ENCODE measurements around the gene NHSL1. TPM values are rescaled to one million over a fixed set of nuclear protein-coding genes. Genes with fewer than 3 reads are reported as not detected.

Gene NHSL1
- total and polyA plus RNA-seq, 9 of the 15 experiments (the other 6 are each of a cell fraction or from before 2014, with no cell fraction given) = 0.09 to 0.20 TPM; not detected in 7

- TF ChIP-seq SAFB2 (IDR thresholded peaks at IDR 0.05; ENCODE audit: borderline replicate concordance, low read depth, low read length, severe bottlenecking) (no peak), SRSF1 (IDR thresholded peaks at IDR 0.05; ENCODE audit: low read depth, low read length) (no peak), NR2F6 (CRISPR knock-in tag; IDR thresholded peaks at IDR 0.05) (no peak), C11orf30 (IDR thresholded peaks at IDR 0.05; ENCODE audit: low read depth) (no peak), PHF20 (IDR thresholded peaks at IDR 0.05; ENCODE audit: partially characterized antibody) (no peak)
Observed at GRCh38 chr6:138526822-138527235, 27.5 kb upstream of the NHSL1 start (continued).

GRCh38 chr6:138525355-138525754 is 26.1 kb upstream of the NHSL1 start:
- H3K9me3 ChIP-seq (replicated peaks; ENCODE audit: control insufficient read depth, insufficient read depth, low read depth, low read length) = no peaks in the 10 kb centered on the region
- H3K27ac ChIP-seq (ENCODE audit: extremely low read depth, low read depth, low read length) = no peak overlapping the region
- H3K4me1 ChIP-seq (replicated peaks in 1 of 2; ENCODE audit: control insufficient read depth in 2 of 2, insufficient read depth in 2 of 2, low read length in 2 of 2) = no peaks in the 10 kb centered on the region
- ChIA-PET POLR2A (no interaction called here), CTCF (ENCODE audit: low intra/inter-chr PET ratio) (no interaction called here)
- H3K4me3 ChIP-seq = no peak overlapping the region
- DNase-seq (ENCODE audit: extremely low read depth in 1 of 4, low spot score in 3 of 4) = no peak
- no peaks in the 10 kb centered on the region for H3K79me2 ChIP-seq (ENCODE audit: control insufficient read depth, insufficient read depth, low read length)
- no peaks in the 10 kb centered on the region for H3K36me3 ChIP-seq (ENCODE audit: control insufficient read depth, insufficient read depth, low read length)
- 0% methylated on average over 4 of the region's 4 CpGs for WGBS (ENCODE audit: insufficient coverage, low coverage, missing lambda C conversion rate)
- in situ Hi-C loops (cut with MboI) (no loop called here), intact Hi-C loops (cut with micrococcal nuclease) (no loop called here)
- FAIRE-seq = no peak
- H3K9me1 ChIP-seq (ENCODE audit: control insufficient read depth, insufficient read depth, low read length) = no peaks in the 10 kb centered on the region
- BruUV-seq (replicated peaks) = no TSS peak
- no peak overlapping the region for H2AFZ ChIP-seq (ENCODE audit: low read depth, low read length)
- H3K9ac ChIP-seq (ENCODE audit: insufficient read depth in 1 of 2, low read depth in 2 of 2, low read length in 2 of 2) = no peak overlapping the region
- no peaks in the 10 kb centered on the region for H4K20me1 ChIP-seq (replicated peaks; ENCODE audit: control insufficient read depth, insufficient read depth, low read length)
- peaks cover 3 to 11% of the 10 kb centered on the region in 2 experiments; a peak in 3 of 5 replicates for H3K27me3 ChIP-seq (ENCODE audit: control insufficient read depth in 2 of 2, insufficient read depth in 2 of 2, low read length in 2 of 2)
- no peak overlapping the region for H3K4me2 ChIP-seq (ENCODE audit: insufficient read depth, low read length)
- no peak for ATAC-seq
- no peak for TF ChIP-seq KLF1 (tag; IDR thresholded peaks at IDR 0.05)
- TF ChIP-seq XRCC3 (IDR thresholded peaks at IDR 0.05) = no peak
- TF ChIP-seq PRPF4 (IDR thresholded peaks at IDR 0.05; ENCODE audit: insufficient read depth, low read depth, low read length, poor library complexity, severe bottlenecking) = no peak
- TF ChIP-seq MED1 (CRISPR knock-in tag; IDR thresholded peaks at IDR 0.05; ENCODE audit: borderline replicate concordance) = no peak
- TF ChIP-seq ZFP30 (CRISPR knock-in tag; IDR thresholded peaks at IDR 0.05; ENCODE audit: borderline replicate concordance) = no peak
- TF ChIP-seq ZNF444 (CRISPR knock-in tag; IDR thresholded peaks at IDR 0.05) = no peak
- TF ChIP-seq GABPB1 (CRISPR knock-in tag; IDR thresholded peaks at IDR 0.05) = no peak
- TF ChIP-seq ZNF830 (CRISPR knock-in tag; IDR thresholded peaks at IDR 0.05) = no peak
- TF ChIP-seq ADNP (tag; IDR thresholded peaks at IDR 0.05) = no peak
- TF ChIP-seq ZNF79 (CRISPR knock-in tag; IDR thresholded peaks at IDR 0.05; ENCODE audit: low read depth) = no peak
- TF ChIP-seq AFF4 (CRISPR knock-in tag; IDR thresholded peaks at IDR 0.05) = no peak
- TF ChIP-seq RBFOX2 (IDR thresholded peaks at IDR 0.05; ENCODE audit: low read depth, low read length) = no peak
- no peak for TF ChIP-seq HDAC8 (tag; IDR thresholded peaks at IDR 0.05)

Data from K562 (cell line).